MM.1S (cell line): ENCODE data around the gene URI1.

Source experiments
- DNase-seq: peaks from one replicate; pipeline ENCODE4 v3.0.0-alpha.2; 2015
- H2AFZ ChIP-seq: fragments of 300-600 bp; sonication (generic); 2 replicates; pipeline ENCODE4 v1.6.0; 2016; ENCODE audit warnings: antibody characterized with exemption, low read length
- H3F3A ChIP-seq: fragments of 300-600 bp; sonication (generic); 2 replicates; pipeline ENCODE4 v1.6.1; 2016; ENCODE audit warnings: mild to moderate bottlenecking, antibody characterized with exemption, low read length, moderate library complexity, mixed read lengths; ENCODE audit not compliant: insufficient read depth
- H3K27ac ChIP-seq: fragments of 300-600 bp; sonication (generic); 2 replicates; pipeline ENCODE4 v1.5.1; 2016; ENCODE audit warnings: mild to moderate bottlenecking, low read length
- H3K27me3 ChIP-seq: fragments of 300-600 bp; sonication (generic); replicated peaks from 2 replicates; pipeline ENCODE4 v1.6.0; 2016; ENCODE audit warnings: low read length; ENCODE audit not compliant: insufficient read depth
- H3K36me3 ChIP-seq: fragments of 300-600 bp; sonication (generic); replicated peaks from 2 replicates; pipeline ENCODE4 v1.6.1; 2016; ENCODE audit warnings: mild to moderate bottlenecking, low read length, mixed read lengths; ENCODE audit not compliant: insufficient read depth
- H3K4me1 ChIP-seq: fragments of 300-600 bp; sonication (generic); 2 replicates; pipeline ENCODE4 v1.6.1; 2016; ENCODE audit warnings: low read length, mixed read lengths
- H3K4me2 ChIP-seq: fragments of 300-600 bp; sonication (generic); 2 replicates; pipeline ENCODE4 v1.6.0; 2016; ENCODE audit warnings: low read depth, low read length
- H3K4me3 ChIP-seq: fragments of 300-600 bp; sonication (generic); 2 replicates; pipeline ENCODE4 v1.5.1; 2016; ENCODE audit warnings: low read length, mixed read lengths
- H3K79me2 ChIP-seq: fragments of 300-600 bp; sonication (generic); 2 replicates; pipeline ENCODE4 v1.6.1; 2016; ENCODE audit warnings: mixed run types, low read length, mixed read lengths
- H3K9ac ChIP-seq: fragments of 300-600 bp; sonication (generic); 2 replicates; pipeline ENCODE4 v1.6.1; 2016; ENCODE audit warnings: low read length, mixed read lengths
- H3K9me2 ChIP-seq: fragments of 300-600 bp; sonication (generic); replicated peaks from 2 replicates; pipeline ENCODE4 v1.6.1; 2016; ENCODE audit warnings: mild to moderate bottlenecking, low read length, mixed read lengths; ENCODE audit not compliant: insufficient read depth
- H3K9me3 ChIP-seq: fragments of 300-600 bp; sonication (generic); replicated peaks from 2 replicates; pipeline ENCODE4 v1.6.1; 2016; ENCODE audit warnings: mild to moderate bottlenecking, low read length, mixed read lengths; ENCODE audit not compliant: insufficient read depth
- H4K20me1 ChIP-seq: fragments of 300-600 bp; sonication (generic); 2 replicates; pipeline ENCODE4 v1.6.1; 2016; ENCODE audit warnings: mild to moderate bottlenecking, low read length, moderate library complexity, mixed read lengths; ENCODE audit not compliant: insufficient read depth
- CTCF ChIP-seq: fragments of 300-600 bp; sonication (generic); IDR thresholded peaks from 2 replicates; pipeline ENCODE4 v1.5.1; 2016; ENCODE audit warnings: antibody characterized with exemption, low read length, mixed read lengths
- EZH2 ChIP-seq: fragments of 300-600 bp; sonication (generic); optimal IDR thresholded peaks from 2 replicates; pipeline ENCODE3; 2017; ENCODE audit warnings: low read depth, mild to moderate bottlenecking, antibody characterized with exemption, low read length, mixed read lengths
- EZH2phosphoT487 ChIP-seq: fragments of 300-600 bp; sonication (generic); IDR thresholded peaks from 2 replicates; pipeline ENCODE4 v1.6.1; 2018; ENCODE audit warnings: antibody characterized with exemption, low read length

Gene URI1

GRCh38 chr19:29983568-29983967 is 41.5 kb downstream of the URI1 start:
- Histone ChIP-seq H3K9me2 (no peaks in the 10 kb centered on the region), H3K27ac (no peak overlapping the region), H3K4me3 (no peak overlapping the region), H3F3A (no peaks in the 10 kb centered on the region), H3K4me2 (no peak overlapping the region), H3K36me3 (no peaks in the 10 kb centered on the region; the same call in 1 of the 2 replicates), H3K79me2 (peaks cover 52% of the 10 kb centered on the region), H3K9me3 (no peaks in the 10 kb centered on the region), H3K4me1 (peaks cover under 1% of the 10 kb centered on the region; the same call in 1 of the 2 replicates), H3K9ac (no peak overlapping the region), H3K27me3 (no peaks in the 10 kb centered on the region), H4K20me1 (no peaks in the 10 kb centered on the region), H2AFZ (no peak overlapping the region)
- TF ChIP-seq EZH2 = no peak
- TF ChIP-seq CTCF = no peak
- TF ChIP-seq EZH2phosphoT487 = no peak
- no peak for DNase-seq

GRCh38 chr19:29985196-29985595 is 43.2 kb downstream of the URI1 start:
- H4K20me1 ChIP-seq = no peaks in the 10 kb centered on the region

GRCh38 chr19:29988351-29988750 is 46.3 kb downstream of the URI1 start:
- Histone ChIP-seq H3K27ac (no peak overlapping the region), H3K9me2 (no peaks in the 10 kb centered on the region), H3K4me3 (no peak overlapping the region), H3K9me3 (no peaks in the 10 kb centered on the region), H4K20me1 (no peaks in the 10 kb centered on the region), H3K4me2 (no peak overlapping the region), H3K9ac (no peak overlapping the region), H2AFZ (no peak overlapping the region), H3F3A (no peaks in the 10 kb centered on the region), H3K36me3 (no peaks in the 10 kb centered on the region; the same call in 1 of the 2 replicates), H3K4me1 (no peaks in the 10 kb centered on the region), H3K79me2 (peaks cover 8% of the 10 kb centered on the region), H3K27me3 (no peaks in the 10 kb centered on the region)
- TF ChIP-seq CTCF = no peak
- DNase-seq = no peak

More at GRCh38 chr19:29985196-29985595, 43.2 kb downstream of the URI1 start:
- TF ChIP-seq CTCF (no peak), EZH2phosphoT487 (no peak), EZH2 (no peak)
- peaks cover 36% of the 10 kb centered on the region for H3K79me2 ChIP-seq
- H2AFZ ChIP-seq = no peak overlapping the region
- no peak overlapping the region for H3K4me3 ChIP-seq
- no peak overlapping the region for H3K27ac ChIP-seq
- no peaks in the 10 kb centered on the region for H3K9me2 ChIP-seq
- H3K9ac ChIP-seq = no peak overlapping the region
- H3F3A ChIP-seq = no peaks in the 10 kb centered on the region
- DNase-seq = no peak
- no peaks in the 10 kb centered on the region for H3K27me3 ChIP-seq
- H3K36me3 ChIP-seq = no peaks in the 10 kb centered on the region; the same call in 1 of the 2 replicates
- H3K4me1 ChIP-seq = no peaks in the 10 kb centered on the region
- no peaks in the 10 kb centered on the region for H3K9me3 ChIP-seq
- H3K4me2 ChIP-seq = no peak overlapping the region
